ENCODE measurements around the gene DTNA. TPM values are rescaled to one million over a fixed set of nuclear protein-coding genes. Genes with fewer than 3 reads are reported as not detected.

DTNA gene
- total RNA-seq, 1 experiment from 2014 or later = 0.77 TPM

DNA sequence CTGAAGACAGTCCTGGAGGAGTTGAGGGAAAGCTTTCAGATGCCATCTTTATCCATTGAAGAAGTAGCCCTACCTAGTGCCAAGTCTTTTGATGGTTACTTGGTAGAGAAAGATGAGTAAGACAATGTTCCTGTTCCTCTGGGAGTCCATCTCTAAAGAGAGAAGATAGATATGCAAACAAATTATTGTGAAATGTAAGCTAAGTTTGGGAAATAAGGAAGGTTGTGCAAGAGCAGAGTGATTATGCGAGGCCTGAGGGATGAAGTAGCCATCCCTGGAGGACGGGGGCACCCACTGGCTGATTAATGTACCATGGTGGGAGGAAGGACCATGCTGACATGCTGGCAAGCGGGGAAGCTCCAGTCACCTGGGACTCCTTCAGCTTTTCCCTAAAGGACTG, 994 bp upstream of the DTNA start:
- POLR2A ChIA-PET = no interaction called here
- ATAC-seq (no peak), DNase-seq (ENCODE audit: low read depth, low spot score) (no peak)
- Histone ChIP-seq H3K4me3 (ENCODE audit: low read depth in 2 of 2, low read length in 2 of 2) (no peak overlapping the region), H3K27ac (ENCODE audit: low read length) (no peak overlapping the region), H3K27me3 (ENCODE audit: control insufficient read depth, insufficient read depth, low read length) (no peaks in the 10 kb centered on the region), H3K9me3 (ENCODE audit: control insufficient read depth, insufficient read depth, low read depth, low read length) (no peaks in the 10 kb centered on the region), H3K4me1 (ENCODE audit: control insufficient read depth, insufficient read depth, low read length) (peaks cover 9% of the 10 kb centered on the region), H3K36me3 (ENCODE audit: control insufficient read depth, insufficient read depth, low read length) (no peaks in the 10 kb centered on the region)
- no peak for TF ChIP-seq TCF7L2 (IDR thresholded peaks at IDR 0.05; ENCODE audit: low read depth, low read length)
- TF ChIP-seq POLR2AphosphoS5 (IDR thresholded peaks at IDR 0.05; ENCODE audit: low read depth, low read length) = no peak
- TF ChIP-seq SIN3A (IDR thresholded peaks at IDR 0.05; ENCODE audit: borderline replicate concordance, insufficient read depth, low read depth, low read length) = no peak
- TF ChIP-seq, protein P1, sequence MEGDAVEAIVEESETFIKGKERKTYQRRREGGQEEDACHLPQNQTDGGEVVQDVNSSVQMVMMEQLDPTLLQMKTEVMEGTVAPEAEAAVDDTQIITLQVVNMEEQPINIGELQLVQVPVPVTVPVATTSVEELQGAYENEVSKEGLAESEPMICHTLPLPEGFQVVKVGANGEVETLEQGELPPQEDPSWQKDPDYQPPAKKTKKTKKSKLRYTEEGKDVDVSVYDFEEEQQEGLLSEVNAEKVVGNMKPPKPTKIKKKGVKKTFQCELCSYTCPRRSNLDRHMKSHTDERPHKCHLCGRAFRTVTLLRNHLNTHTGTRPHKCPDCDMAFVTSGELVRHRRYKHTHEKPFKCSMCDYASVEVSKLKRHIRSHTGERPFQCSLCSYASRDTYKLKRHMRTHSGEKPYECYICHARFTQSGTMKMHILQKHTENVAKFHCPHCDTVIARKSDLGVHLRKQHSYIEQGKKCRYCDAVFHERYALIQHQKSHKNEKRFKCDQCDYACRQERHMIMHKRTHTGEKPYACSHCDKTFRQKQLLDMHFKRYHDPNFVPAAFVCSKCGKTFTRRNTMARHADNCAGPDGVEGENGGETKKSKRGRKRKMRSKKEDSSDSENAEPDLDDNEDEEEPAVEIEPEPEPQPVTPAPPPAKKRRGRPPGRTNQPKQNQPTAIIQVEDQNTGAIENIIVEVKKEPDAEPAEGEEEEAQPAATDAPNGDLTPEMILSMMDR (IDR thresholded peaks at IDR 0.05) = no peak
- TF ChIP-seq, protein P2, sequence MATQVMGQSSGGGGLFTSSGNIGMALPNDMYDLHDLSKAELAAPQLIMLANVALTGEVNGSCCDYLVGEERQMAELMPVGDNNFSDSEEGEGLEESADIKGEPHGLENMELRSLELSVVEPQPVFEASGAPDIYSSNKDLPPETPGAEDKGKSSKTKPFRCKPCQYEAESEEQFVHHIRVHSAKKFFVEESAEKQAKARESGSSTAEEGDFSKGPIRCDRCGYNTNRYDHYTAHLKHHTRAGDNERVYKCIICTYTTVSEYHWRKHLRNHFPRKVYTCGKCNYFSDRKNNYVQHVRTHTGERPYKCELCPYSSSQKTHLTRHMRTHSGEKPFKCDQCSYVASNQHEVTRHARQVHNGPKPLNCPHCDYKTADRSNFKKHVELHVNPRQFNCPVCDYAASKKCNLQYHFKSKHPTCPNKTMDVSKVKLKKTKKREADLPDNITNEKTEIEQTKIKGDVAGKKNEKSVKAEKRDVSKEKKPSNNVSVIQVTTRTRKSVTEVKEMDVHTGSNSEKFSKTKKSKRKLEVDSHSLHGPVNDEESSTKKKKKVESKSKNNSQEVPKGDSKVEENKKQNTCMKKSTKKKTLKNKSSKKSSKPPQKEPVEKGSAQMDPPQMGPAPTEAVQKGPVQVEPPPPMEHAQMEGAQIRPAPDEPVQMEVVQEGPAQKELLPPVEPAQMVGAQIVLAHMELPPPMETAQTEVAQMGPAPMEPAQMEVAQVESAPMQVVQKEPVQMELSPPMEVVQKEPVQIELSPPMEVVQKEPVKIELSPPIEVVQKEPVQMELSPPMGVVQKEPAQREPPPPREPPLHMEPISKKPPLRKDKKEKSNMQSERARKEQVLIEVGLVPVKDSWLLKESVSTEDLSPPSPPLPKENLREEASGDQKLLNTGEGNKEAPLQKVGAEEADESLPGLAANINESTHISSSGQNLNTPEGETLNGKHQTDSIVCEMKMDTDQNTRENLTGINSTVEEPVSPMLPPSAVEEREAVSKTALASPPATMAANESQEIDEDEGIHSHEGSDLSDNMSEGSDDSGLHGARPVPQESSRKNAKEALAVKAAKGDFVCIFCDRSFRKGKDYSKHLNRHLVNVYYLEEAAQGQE (IDR thresholded peaks at IDR 0.05; ENCODE audit: insufficient read depth in 1 of 2, low read depth in 2 of 2, low read length in 1 of 2) = no peak
- BruUV-seq (replicated peaks) = no TSS peak
- in situ Hi-C loops (cut with HindIII; ENCODE audit: low pct_unique_long_range_greater_than_20kb, low sequenced_read_pairs) (no loop called here), intact Hi-C loops (cut with micrococcal nuclease; ENCODE audit: unreplicated experiment) (no loop called here)
- CTCF ChIA-PET = no interaction called here

GRCh38 chr18:34710458-34710914, 388 bp downstream of the DTNA start:
- ChIA-PET POLR2A (no interaction called here), CTCF (interaction anchor here (0.9 kb wide), 1 partner anchor 49 kb away, joined by 3 read pairs; no protein-coding TSS in a partner anchor)
- intact Hi-C loops (cut with micrococcal nuclease; ENCODE audit: unreplicated experiment) = no loop called here
- DNase-seq (ENCODE audit: low read depth, low spot score) (no peak), ATAC-seq (0 out of 2 replicates have a peak, but pooled peaks have one; percentile 34)
- BruUV-seq (replicated peaks) = no TSS peak
- no peak for TF ChIP-seq SIN3A (IDR thresholded peaks at IDR 0.05; ENCODE audit: borderline replicate concordance, insufficient read depth, low read depth, low read length)
- Histone ChIP-seq H3K36me3 (ENCODE audit: control insufficient read depth, insufficient read depth, low read length) (no peaks in the 10 kb centered on the region), H3K4me3 (ENCODE audit: low read depth in 2 of 2, low read length in 2 of 2) (peak overlapping the region; percentile 11 to 17; a peak in 2 of 4 replicates), H3K27me3 (ENCODE audit: control insufficient read depth, insufficient read depth, low read length) (no peaks in the 10 kb centered on the region), H3K4me1 (ENCODE audit: control insufficient read depth, insufficient read depth, low read length) (peaks cover 9% of the 10 kb centered on the region), H3K27ac (ENCODE audit: low read length) (no peak overlapping the region; the same call in 1 of the 2 replicates), H3K9me3 (ENCODE audit: control insufficient read depth, insufficient read depth, low read depth, low read length) (no peaks in the 10 kb centered on the region)
- in situ Hi-C loops (cut with HindIII; ENCODE audit: low pct_unique_long_range_greater_than_20kb, low sequenced_read_pairs) = no loop called here

DNA sequence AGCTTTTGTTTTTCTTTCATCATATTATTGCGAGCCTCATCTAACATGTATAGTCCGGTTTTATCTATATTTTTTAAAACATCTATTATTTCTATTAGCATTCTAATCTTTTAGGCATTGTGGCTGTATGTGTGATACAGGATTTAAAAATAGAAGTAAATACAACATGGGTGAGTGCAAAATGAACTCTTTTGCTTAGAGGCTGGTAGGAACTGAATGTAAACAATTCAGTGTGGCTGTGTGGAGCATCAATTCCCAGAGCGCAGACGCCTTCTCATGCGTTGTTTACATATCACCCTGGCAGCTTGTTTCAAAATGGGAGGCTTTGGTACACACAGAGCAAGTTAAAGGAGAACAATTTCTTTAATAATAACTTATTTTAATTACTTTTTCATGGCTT, 836 bp downstream of the DTNA start:
- DNase-seq (ENCODE audit: low read depth, low spot score) = no peak
- no peak overlapping the region; the same call in 1 of the 2 replicates for H3K27ac ChIP-seq (ENCODE audit: low read length)
- BruUV-seq (replicated peaks) = no TSS peak
- H3K4me1 ChIP-seq (ENCODE audit: control insufficient read depth, insufficient read depth, low read length) = peaks cover 9% of the 10 kb centered on the region
- intact Hi-C loops (cut with micrococcal nuclease; ENCODE audit: unreplicated experiment) (no loop called here), in situ Hi-C loops (cut with HindIII; ENCODE audit: low pct_unique_long_range_greater_than_20kb, low sequenced_read_pairs) (no loop called here)
- CTCF ChIA-PET = no interaction called here
- no peaks in the 10 kb centered on the region for H3K27me3 ChIP-seq (ENCODE audit: control insufficient read depth, insufficient read depth, low read length)
- no peaks in the 10 kb centered on the region for H3K9me3 ChIP-seq (ENCODE audit: control insufficient read depth, insufficient read depth, low read depth, low read length)
- peak; percentile 73 for ATAC-seq
- no peaks in the 10 kb centered on the region for H3K36me3 ChIP-seq (ENCODE audit: control insufficient read depth, insufficient read depth, low read length)
- POLR2A ChIA-PET = no interaction called here
- TF ChIP-seq, protein P2 (IDR thresholded peaks at IDR 0.05; ENCODE audit: insufficient read depth in 1 of 2, low read depth in 2 of 2, low read length in 1 of 2) = no peak
- TF ChIP-seq, protein P1 (IDR thresholded peaks at IDR 0.05) = no peak
- TF ChIP-seq SIN3A (IDR thresholded peaks at IDR 0.05; ENCODE audit: borderline replicate concordance, insufficient read depth, low read depth, low read length) = no peak
- TF ChIP-seq POLR2AphosphoS5 (IDR thresholded peaks at IDR 0.05; ENCODE audit: low read depth, low read length) = no peak
- no peak for TF ChIP-seq TCF7L2 (IDR thresholded peaks at IDR 0.05; ENCODE audit: low read depth, low read length)
- peak overlapping the region in 1 of 2 experiments; percentile 11; a peak in 1 of 4 replicates for H3K4me3 ChIP-seq (ENCODE audit: low read depth in 2 of 2, low read length in 2 of 2)

Measured in Panc1 (cell line).